22Rv1 (cell line): ENCODE measurements around the gene KIAA1671.

Experiments
- H3K27ac ChIP-seq: fragments of 450-650 bp; 2 replicates; pipeline ENCODE4 v1.5.1; 2017
- CTCF ChIP-seq: fragments of 450-650 bp; IDR thresholded peaks from 2 replicates; pipeline ENCODE4 v1.5.1; 2017; ENCODE audit warnings: mild to moderate bottlenecking
- ZFX ChIP-seq: fragments of 450-650 bp; IDR thresholded peaks from 2 replicates; pipeline ENCODE4 v1.6.1; 2017; ENCODE audit warnings: antibody characterized with exemption, borderline replicate concordance

Gene KIAA1671

DNA sequence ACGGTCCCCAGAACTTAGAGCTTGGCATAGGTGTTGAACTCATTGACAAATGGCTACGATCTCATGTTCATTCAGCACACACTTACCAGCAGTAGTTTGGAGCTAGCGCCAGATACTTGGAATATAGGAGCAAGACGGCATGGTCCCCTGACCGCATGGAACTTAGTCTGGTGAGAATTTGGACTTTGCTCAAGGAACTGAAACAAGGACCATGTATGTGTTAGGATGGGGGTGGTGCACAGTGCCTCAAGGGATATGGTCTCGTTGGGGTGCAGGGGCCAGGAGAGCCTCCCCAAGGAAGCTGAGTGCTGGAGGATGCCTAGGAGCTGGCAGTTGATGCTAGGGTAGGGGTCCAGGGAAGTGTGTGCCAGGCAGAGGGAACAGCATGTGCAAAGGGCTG lies 119.2 kb downstream of the KIAA1671 start:
- H3K27ac ChIP-seq: no peak overlapping the region
- TF ChIP-seq ZFX (no peak), CTCF (no peak)

DNA sequence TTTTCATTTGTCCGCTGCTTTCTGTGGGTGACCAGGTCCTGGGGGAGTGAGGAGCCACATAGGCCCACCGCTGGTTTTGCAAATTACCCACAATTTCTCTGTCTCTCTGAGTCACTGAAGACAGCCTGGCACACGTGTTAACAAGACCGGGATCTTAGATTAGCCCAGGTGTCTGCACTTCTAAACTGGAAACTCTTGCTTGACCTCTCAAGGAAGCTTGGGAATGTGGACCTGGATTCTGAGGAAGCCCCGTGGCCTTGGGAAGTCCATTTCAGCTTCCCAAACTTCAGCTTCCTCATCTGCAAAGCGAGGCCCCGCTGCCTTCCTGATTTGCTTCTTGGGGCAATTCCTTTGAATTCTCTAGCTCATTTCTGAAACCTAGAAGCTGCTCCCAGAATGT lies 119.9 kb downstream of the KIAA1671 start:
- no peak overlapping the region for H3K27ac ChIP-seq

GRCh38 chr22:25076336-25076735 lies 123.8 kb downstream of the KIAA1671 start:
- H3K27ac ChIP-seq: no peak overlapping the region
- TF ChIP-seq CTCF: no peak
- TF ChIP-seq ZFX: no peak

More for the DNA sequence above, 119.9 kb downstream of the KIAA1671 start:
- TF ChIP-seq ZFX (no peak), CTCF (no peak)

GRCh38 chr22:25077056-25077455 lies 124.5 kb downstream of the KIAA1671 start:
- H3K27ac ChIP-seq: no peak overlapping the region
- TF ChIP-seq CTCF (no peak), ZFX (no peak)

- no peak for TF ChIP-seq ZFX
- no peak for TF ChIP-seq CTCF
- no peak overlapping the region for H3K27ac ChIP-seq
Observed at GRCh38 chr22:25077964-25078363, 125.4 kb downstream of the KIAA1671 start.

GRCh38 chr22:25078591-25078990 lies 126.1 kb downstream of the KIAA1671 start:
- no peak overlapping the region for H3K27ac ChIP-seq
- TF ChIP-seq CTCF (no peak), ZFX (no peak)

GRCh38 chr22:25080855-25081254 lies 128.3 kb downstream of the KIAA1671 start:
- no peak for TF ChIP-seq CTCF
- no peak for TF ChIP-seq ZFX
- H3K27ac ChIP-seq: no peak overlapping the region
